HEK293 (cell line): ENCODE measurements around the gene BMP10.

Experiments
- CTCF ChIA-PET: fragments of 350-600 bp; formaldehyde crosslinking; extraction: SDS; loops from one replicate; lab custom pipeline; 2021; ENCODE audit warnings: antibody characterized with exemption; lab: Yijun Ruan, JAX
- POLR2A ChIA-PET: fragments of 300-600 bp; formaldehyde crosslinking; extraction: SDS; loops from one replicate; lab custom pipeline; 2020; ENCODE audit warnings: antibody characterized with exemption, inconsistent platforms; lab: Yijun Ruan, JAX
- H3K27ac ChIP-seq: fragments of 200-500 bp; sonication (Bioruptor generic); 2 replicates; pipeline ENCODE4 v1.5.1; 2014; ENCODE audit warnings: low read depth, low read length, control low read depth, inconsistent platforms; ENCODE audit errors: extremely low read depth
- H3K36me3 ChIP-seq, 2 experiments: fragments of 200-500 bp in 1 of 2; sonication (Bioruptor generic) in 1 of 2; 1 replicate in 1 of 2; 2 replicates in 1 of 2; pipeline ENCODE4 v1.5.1; 2014 to 2017; ENCODE audit warnings: inconsistent platforms in 2 of 2, low read length in 2 of 2; ENCODE audit not compliant: control insufficient read depth in 2 of 2, insufficient read depth in 1 of 2
- H3K4me1 ChIP-seq: fragments of 200-500 bp; sonication (Bioruptor generic); 2 replicates; pipeline ENCODE4 v1.5.1; 2014; ENCODE audit warnings: mild to moderate bottlenecking, low read length, inconsistent platforms; ENCODE audit not compliant: control insufficient read depth, insufficient read depth
- H3K4me3 ChIP-seq: 2 replicates; pipeline ENCODE4 v1.5.1; 2011; ENCODE audit warnings: low read depth, mild to moderate bottlenecking, control low read depth, low read length, moderate library complexity
- H3K9me3 ChIP-seq: fragments of 200-500 bp; sonication (Bioruptor generic); 2 replicates; pipeline ENCODE4 v1.5.1; 2014; ENCODE audit warnings: low read depth, low read length, inconsistent platforms; ENCODE audit not compliant: control insufficient read depth, insufficient read depth
- KLF7 ChIP-seq: fragments of 450-650 bp; formaldehyde crosslinking; IDR thresholded peaks from 2 replicates; pipeline ENCODE4 v1.5.1; 2016; ENCODE audit warnings: missing biosample characterization, missing genetic modification characterization, borderline replicate concordance
- TRIM28 ChIP-seq: IDR thresholded peaks from 2 replicates; pipeline ENCODE4 v1.6.1; 2011; ENCODE audit warnings: low read length, control low read depth, borderline replicate concordance
- ZBTB20 ChIP-seq: fragments of 450-650 bp; formaldehyde crosslinking; IDR thresholded peaks from 2 replicates; pipeline ENCODE4 v1.5.1; 2016; ENCODE audit warnings: missing biosample characterization, missing genetic modification characterization
- ZFP3 ChIP-seq: fragments of 450-650 bp; formaldehyde crosslinking; IDR thresholded peaks from 2 replicates; pipeline ENCODE4 v1.5.1; 2016; ENCODE audit warnings: low read depth, missing biosample characterization, missing genetic modification characterization
- ZFP37 ChIP-seq: fragments of 450-650 bp; formaldehyde crosslinking; IDR thresholded peaks from 2 replicates; pipeline ENCODE4 v1.5.1; 2016; ENCODE audit warnings: missing biosample characterization, missing genetic modification characterization
- ZNF114 ChIP-seq: fragments of 450-650 bp; formaldehyde crosslinking; IDR thresholded peaks from 2 replicates; pipeline ENCODE4 v1.5.0; 2017; ENCODE audit warnings: missing biosample characterization, missing genetic modification characterization
- ZNF302 ChIP-seq: fragments of 450-650 bp; formaldehyde crosslinking; IDR thresholded peaks from 2 replicates; pipeline ENCODE4 v1.5.1; 2016; ENCODE audit warnings: missing biosample characterization, missing genetic modification characterization, low read depth
- ZNF324 ChIP-seq: fragments of 450-650 bp; formaldehyde crosslinking; IDR thresholded peaks from 2 replicates; pipeline ENCODE4 v1.5.1; 2016; ENCODE audit warnings: missing biosample characterization, missing genetic modification characterization
- ZNF354C ChIP-seq: fragments of 450-650 bp; formaldehyde crosslinking; IDR thresholded peaks from 2 replicates; pipeline ENCODE4 v1.5.1; 2016; ENCODE audit warnings: missing biosample characterization, missing genetic modification characterization, low read depth, borderline replicate concordance
- ZNF501 ChIP-seq: fragments of 450-650 bp; formaldehyde crosslinking; IDR thresholded peaks from 2 replicates; pipeline ENCODE4 v1.5.1; 2016; ENCODE audit warnings: missing biosample characterization, missing genetic modification characterization
- ZNF600 ChIP-seq: fragments of 450-650 bp; formaldehyde crosslinking; IDR thresholded peaks from 2 replicates; pipeline ENCODE4 v1.5.1; 2016; ENCODE audit warnings: missing biosample characterization, missing genetic modification characterization
- ZNF747 ChIP-seq: fragments of 450-650 bp; formaldehyde crosslinking; IDR thresholded peaks from 2 replicates; pipeline ENCODE4 v1.5.1; 2016; ENCODE audit warnings: missing biosample characterization, missing genetic modification characterization
- ZNF76 ChIP-seq: fragments of 450-650 bp; formaldehyde crosslinking; IDR thresholded peaks from 2 replicates; pipeline ENCODE4; 2016; ENCODE audit warnings: low read depth, missing biosample characterization, missing genetic modification characterization, borderline replicate concordance
- TF ChIP-seq, protein P1 (sequence below): fragments of 450-650 bp; formaldehyde crosslinking; IDR thresholded peaks from 2 replicates; pipeline ENCODE4 v1.5.1; 2017; ENCODE audit warnings: missing biosample characterization, mild to moderate bottlenecking, missing genetic modification characterization, moderate library complexity
- TF ChIP-seq, protein P2 (sequence below): fragments of 450-650 bp; formaldehyde crosslinking; IDR thresholded peaks from 2 replicates; pipeline ENCODE4 v1.5.1; 2016; ENCODE audit warnings: missing biosample characterization, missing genetic modification characterization
- TF ChIP-seq, protein P3 (sequence below): fragments of 450-650 bp; formaldehyde crosslinking; IDR thresholded peaks from 2 replicates; pipeline ENCODE4 v1.5.1; 2016; ENCODE audit warnings: missing biosample characterization, missing genetic modification characterization, low read depth
- TF ChIP-seq, protein P4 (sequence below): fragments of 450-650 bp; formaldehyde crosslinking; IDR thresholded peaks from 2 replicates; pipeline ENCODE4 v1.5.1; 2017; ENCODE audit warnings: missing biosample characterization, missing genetic modification characterization
- TF ChIP-seq, protein P5 (sequence below): fragments of 450-650 bp; formaldehyde crosslinking; IDR thresholded peaks from 2 replicates; pipeline ENCODE4 v1.5.1; 2017; ENCODE audit warnings: missing biosample characterization, missing genetic modification characterization
- TF ChIP-seq, protein P6 (sequence below): fragments of 450-650 bp; IDR thresholded peaks from 2 replicates; pipeline ENCODE4 v1.5.1; 2018; ENCODE audit warnings: missing biosample characterization, missing genetic modification characterization

Gene BMP10

DNA sequence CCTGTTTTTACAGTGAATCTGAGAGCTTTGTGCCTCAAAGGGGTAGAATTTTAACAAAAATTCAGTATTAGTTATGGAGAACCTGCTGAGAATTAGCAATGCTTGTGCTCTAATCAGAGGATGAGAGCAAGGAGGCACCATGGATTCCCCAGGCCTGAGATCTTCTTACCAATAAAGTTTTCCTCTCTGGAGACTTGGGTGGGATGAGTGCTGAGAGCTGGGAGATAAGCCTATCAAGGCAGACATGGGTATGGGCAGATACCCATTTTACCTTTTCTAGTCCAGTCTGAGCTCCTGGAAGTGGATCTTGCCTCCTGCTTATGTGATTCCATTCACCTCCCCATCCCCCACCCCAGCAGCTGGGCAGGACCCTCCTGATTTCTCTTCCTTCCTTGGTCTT, 53.9 kb downstream of the BMP10 start:
- CTCF ChIA-PET, result interaction anchor here (0.9 to 1.7 kb wide), 3 partner anchors 20 to 354 kb away, joined by 3 to 5 read pairs (median 4); no protein-coding TSS in a partner anchor
- H3K27ac ChIP-seq, result no peak overlapping the region
- H3K4me1 ChIP-seq, result no peaks in the 10 kb centered on the region
- H3K4me3 ChIP-seq, result no peak overlapping the region
- TF ChIP-seq, protein P1, sequence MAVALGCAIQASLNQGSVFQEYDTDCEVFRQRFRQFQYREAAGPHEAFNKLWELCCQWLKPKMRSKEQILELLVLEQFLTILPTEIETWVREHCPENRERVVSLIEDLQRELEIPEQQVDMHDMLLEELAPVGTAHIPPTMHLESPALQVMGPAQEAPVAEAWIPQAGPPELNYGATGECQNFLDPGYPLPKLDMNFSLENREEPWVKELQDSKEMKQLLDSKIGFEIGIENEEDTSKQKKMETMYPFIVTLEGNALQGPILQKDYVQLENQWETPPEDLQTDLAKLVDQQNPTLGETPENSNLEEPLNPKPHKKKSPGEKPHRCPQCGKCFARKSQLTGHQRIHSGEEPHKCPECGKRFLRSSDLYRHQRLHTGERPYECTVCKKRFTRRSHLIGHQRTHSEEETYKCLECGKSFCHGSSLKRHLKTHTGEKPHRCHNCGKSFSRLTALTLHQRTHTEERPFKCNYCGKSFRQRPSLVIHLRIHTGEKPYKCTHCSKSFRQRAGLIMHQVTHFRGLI (tag by site-specific recombination), result no peak
- TF ChIP-seq ZNF354C (tag by site-specific recombination) (no peak), ZNF600 (no peak), ZNF114 (tag by site-specific recombination) (no peak), ZBTB20 (no peak), ZNF747 (tag by site-specific recombination) (no peak), TRIM28 (no peak), KLF7 (tag by site-specific recombination) (no peak), ZFP3 (tag by site-specific recombination) (no peak), ZNF302 (tag by site-specific recombination) (no peak), ZNF324 (tag by site-specific recombination) (no peak), ZNF76 (tag by site-specific recombination) (no peak), ZFP37 (tag by site-specific recombination) (no peak), ZNF501 (tag by site-specific recombination) (no peak)
- TF ChIP-seq, protein P2, sequence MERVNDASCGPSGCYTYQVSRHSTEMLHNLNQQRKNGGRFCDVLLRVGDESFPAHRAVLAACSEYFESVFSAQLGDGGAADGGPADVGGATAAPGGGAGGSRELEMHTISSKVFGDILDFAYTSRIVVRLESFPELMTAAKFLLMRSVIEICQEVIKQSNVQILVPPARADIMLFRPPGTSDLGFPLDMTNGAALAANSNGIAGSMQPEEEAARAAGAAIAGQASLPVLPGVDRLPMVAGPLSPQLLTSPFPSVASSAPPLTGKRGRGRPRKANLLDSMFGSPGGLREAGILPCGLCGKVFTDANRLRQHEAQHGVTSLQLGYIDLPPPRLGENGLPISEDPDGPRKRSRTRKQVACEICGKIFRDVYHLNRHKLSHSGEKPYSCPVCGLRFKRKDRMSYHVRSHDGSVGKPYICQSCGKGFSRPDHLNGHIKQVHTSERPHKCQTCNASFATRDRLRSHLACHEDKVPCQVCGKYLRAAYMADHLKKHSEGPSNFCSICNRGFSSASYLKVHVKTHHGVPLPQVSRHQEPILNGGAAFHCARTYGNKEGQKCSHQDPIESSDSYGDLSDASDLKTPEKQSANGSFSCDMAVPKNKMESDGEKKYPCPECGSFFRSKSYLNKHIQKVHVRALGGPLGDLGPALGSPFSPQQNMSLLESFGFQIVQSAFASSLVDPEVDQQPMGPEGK, result no peak
- TF ChIP-seq, protein P3, sequence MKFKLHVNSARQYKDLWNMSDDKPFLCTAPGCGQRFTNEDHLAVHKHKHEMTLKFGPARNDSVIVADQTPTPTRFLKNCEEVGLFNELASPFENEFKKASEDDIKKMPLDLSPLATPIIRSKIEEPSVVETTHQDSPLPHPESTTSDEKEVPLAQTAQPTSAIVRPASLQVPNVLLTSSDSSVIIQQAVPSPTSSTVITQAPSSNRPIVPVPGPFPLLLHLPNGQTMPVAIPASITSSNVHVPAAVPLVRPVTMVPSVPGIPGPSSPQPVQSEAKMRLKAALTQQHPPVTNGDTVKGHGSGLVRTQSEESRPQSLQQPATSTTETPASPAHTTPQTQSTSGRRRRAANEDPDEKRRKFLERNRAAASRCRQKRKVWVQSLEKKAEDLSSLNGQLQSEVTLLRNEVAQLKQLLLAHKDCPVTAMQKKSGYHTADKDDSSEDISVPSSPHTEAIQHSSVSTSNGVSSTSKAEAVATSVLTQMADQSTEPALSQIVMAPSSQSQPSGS (tag by site-specific recombination), result no peak
- TF ChIP-seq, protein P4, sequence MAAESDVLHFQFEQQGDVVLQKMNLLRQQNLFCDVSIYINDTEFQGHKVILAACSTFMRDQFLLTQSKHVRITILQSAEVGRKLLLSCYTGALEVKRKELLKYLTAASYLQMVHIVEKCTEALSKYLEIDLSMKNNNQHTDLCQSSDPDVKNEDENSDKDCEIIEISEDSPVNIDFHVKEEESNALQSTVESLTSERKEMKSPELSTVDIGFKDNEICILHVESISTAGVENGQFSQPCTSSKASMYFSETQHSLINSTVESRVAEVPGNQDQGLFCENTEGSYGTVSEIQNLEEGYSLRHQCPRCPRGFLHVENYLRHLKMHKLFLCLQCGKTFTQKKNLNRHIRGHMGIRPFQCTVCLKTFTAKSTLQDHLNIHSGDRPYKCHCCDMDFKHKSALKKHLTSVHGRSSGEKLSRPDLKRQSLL, result no peak
- TF ChIP-seq, protein P5, sequence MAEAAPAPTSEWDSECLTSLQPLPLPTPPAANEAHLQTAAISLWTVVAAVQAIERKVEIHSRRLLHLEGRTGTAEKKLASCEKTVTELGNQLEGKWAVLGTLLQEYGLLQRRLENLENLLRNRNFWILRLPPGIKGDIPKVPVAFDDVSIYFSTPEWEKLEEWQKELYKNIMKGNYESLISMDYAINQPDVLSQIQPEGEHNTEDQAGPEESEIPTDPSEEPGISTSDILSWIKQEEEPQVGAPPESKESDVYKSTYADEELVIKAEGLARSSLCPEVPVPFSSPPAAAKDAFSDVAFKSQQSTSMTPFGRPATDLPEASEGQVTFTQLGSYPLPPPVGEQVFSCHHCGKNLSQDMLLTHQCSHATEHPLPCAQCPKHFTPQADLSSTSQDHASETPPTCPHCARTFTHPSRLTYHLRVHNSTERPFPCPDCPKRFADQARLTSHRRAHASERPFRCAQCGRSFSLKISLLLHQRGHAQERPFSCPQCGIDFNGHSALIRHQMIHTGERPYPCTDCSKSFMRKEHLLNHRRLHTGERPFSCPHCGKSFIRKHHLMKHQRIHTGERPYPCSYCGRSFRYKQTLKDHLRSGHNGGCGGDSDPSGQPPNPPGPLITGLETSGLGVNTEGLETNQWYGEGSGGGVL, result no peak
- TF ChIP-seq, protein P6, sequence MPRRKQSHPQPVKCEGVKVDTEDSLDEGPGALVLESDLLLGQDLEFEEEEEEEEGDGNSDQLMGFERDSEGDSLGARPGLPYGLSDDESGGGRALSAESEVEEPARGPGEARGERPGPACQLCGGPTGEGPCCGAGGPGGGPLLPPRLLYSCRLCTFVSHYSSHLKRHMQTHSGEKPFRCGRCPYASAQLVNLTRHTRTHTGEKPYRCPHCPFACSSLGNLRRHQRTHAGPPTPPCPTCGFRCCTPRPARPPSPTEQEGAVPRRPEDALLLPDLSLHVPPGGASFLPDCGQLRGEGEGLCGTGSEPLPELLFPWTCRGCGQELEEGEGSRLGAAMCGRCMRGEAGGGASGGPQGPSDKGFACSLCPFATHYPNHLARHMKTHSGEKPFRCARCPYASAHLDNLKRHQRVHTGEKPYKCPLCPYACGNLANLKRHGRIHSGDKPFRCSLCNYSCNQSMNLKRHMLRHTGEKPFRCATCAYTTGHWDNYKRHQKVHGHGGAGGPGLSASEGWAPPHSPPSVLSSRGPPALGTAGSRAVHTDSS (tag by site-specific recombination), result no peak
- H3K36me3 ChIP-seq, result no peaks in the 10 kb centered on the region
- no peaks in the 10 kb centered on the region for H3K9me3 ChIP-seq
- POLR2A ChIA-PET, result no interaction called here
